ENCODE results near the gene TRHDE.

TRHDE gene

DNA sequence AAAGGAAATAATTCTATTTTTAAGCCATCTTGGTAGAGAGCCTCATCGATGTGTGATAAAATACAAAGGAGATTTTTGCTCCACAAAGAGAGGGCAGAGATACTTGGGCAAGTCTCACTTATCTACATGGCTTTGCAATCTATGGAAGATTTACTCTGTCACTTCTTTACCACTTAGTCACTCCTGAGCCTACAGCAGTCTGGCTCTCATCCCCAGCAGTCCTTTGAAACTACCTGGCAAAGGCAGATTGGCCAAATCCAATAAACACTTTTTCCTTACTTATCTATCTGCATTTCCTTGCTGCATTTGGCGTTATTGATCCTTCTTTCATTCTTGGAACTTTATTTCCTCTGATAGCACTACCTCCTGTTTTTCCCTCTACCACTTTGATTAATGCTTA is 170.0 kb downstream of the TRHDE start:
- no peak for DNase-seq (ENCODE audit: low spot score)

DNA sequence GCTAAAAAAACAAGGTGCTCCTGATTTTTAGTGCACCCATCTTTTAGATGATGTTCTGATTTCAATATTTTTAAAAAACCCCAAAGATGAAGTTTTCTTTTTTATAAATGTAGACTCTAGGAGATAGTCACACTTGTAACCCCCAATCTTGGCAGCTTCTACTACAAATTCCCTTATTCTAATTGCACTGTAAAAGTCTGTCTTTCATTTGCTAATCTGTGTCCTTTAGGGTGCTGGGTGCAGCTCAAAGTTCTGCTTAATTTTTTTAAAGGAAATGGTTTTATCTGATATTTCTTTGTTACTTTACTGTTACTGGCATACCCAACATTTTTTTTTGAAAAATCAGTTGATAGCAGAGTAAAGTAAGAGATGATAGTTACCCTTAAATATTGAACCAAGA is 172.0 kb downstream of the TRHDE start:
- DNase-seq (ENCODE audit: low spot score) = no peak

DNA sequence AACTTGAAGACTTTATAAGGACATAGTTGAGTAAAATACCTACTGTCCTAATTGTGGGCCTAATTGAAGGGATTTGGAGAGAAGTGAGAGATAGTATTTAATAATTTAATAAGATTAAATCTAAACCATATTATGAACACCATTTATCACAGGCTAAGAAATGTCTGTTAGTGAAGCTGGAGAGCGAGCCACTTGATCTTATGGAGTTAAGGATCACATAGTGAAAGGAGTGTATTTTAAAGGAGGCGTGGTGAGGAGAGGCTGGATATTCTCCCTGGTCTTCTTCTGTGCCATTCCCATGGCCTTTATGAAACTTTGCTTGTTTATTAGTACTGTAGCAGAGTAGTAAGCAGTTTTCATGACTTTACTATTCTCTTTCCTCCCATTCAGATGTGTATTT is 172.4 kb downstream of the TRHDE start:
- DNase-seq (ENCODE audit: low spot score) = no peak

DNA sequence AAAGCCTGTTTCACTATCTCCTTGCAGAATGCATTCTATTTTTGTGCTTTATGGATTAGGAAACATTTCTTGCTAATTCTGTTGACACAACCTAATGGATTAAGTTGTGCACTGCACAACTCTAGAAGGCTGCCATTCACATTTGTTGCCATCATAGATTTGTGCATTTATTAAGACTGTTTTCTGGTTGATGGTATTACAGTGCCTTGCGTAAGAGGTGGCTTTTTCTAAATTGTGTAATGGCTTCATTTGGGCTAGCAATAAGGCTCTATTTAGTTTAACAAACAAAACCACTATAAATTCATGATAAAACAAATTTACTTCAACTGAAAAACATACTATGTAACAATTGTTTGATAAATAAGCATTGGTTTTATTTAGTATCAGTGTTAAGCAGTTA is 175.9 kb downstream of the TRHDE start:
- no peak for DNase-seq (ENCODE audit: low spot score)

DNA sequence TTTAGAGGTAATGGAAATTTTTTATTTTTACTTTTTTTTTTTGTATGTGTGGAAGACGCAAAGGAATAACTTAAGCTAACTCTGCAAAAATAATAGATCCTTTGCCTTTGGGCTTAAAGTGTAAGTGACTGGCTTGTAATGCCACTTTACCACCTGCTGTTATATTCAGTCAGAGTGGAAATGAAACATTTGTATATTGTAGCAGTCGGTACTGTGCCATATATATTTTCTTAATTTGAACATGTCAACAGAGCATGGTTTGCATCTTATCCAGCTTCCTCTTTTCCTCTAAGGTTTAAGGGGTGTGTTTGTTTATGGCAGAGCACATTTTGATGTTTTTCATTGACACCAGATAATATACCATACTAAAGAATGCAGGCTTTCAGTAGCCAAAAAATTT is 176.6 kb downstream of the TRHDE start:
- DNase-seq (ENCODE audit: low spot score) = no peak

DNA sequence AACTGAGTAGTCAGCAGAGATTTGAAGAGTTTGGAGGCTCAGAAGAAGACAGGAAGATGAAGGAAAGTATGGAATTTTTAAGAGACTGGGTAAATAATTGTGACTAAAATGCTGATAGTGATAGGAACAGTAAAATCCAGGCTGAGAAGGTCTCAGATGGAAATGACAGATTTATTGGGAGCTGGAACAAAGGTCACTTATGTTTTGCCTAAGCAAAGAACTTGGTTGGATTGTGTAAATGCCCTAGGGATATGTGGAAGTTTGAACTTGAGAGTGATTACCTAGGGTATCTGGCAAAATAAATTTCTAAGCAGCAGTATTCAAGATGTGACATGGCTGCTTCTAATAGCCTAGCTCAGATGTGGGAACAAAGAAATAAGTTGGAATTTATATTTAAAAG is 180.9 kb downstream of the TRHDE start:
- no peak for DNase-seq (ENCODE audit: low spot score)

DNA sequence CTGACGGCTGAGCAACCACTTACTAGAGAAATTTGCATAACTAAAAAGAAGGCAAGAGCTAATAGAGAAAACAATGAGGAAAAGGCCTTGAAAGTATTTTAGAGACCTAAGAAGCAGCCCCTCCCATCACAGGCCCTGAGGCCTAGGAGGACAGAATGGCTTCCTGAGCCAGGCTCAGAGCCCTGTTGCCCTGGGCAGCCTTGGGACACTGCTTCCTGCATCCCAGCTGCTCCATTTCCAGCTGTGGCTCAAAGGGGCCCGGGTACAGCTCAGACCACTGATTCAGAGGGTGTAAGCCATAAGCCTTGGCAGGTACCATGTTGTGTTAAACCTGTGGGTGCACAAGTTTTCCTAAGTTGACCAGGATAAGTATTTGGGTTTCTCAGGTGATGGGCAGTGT is 181.4 kb downstream of the TRHDE start:
- no peak for DNase-seq (ENCODE audit: low spot score)

DNA sequence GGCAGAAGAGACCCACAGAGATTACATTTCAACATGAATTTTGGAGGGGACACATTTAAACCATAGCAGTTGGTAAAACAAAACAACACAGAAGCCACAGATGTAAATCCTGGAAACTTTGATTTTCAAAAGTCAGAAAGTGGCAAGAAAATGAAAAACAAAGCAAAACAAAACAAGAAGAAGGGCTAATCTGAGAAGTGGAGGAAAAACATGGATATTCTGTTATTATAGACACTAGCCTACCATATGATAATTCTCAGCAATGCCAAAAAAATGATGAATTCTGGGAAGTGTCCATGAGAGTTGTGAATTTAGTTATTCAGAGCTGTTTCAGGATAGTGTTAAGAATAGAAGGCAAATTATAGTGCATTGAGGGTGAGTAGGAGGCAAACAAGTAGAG is 192.3 kb downstream of the TRHDE start:
- DNase-seq (ENCODE audit: low spot score) = no peak

DNA sequence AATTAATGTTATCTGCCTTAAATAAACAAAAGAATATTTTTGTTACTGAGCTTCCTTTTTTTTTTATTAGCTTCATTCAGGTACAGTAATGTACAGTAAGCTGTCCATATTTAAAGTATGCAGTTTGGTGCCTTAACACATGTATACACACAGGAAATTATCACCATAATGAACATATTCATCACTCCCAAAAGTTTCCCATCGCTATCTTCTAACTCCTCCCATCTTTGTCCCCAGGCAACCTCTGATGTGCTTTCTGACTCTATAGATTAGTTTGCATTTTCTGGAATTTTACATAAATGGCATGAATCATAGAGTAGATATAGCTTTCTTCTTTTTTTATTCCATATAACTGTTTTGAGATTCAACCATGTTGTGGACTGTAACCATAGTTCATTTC is 193.0 kb downstream of the TRHDE start:
- DNase-seq (ENCODE audit: low spot score) = no peak

DNA sequence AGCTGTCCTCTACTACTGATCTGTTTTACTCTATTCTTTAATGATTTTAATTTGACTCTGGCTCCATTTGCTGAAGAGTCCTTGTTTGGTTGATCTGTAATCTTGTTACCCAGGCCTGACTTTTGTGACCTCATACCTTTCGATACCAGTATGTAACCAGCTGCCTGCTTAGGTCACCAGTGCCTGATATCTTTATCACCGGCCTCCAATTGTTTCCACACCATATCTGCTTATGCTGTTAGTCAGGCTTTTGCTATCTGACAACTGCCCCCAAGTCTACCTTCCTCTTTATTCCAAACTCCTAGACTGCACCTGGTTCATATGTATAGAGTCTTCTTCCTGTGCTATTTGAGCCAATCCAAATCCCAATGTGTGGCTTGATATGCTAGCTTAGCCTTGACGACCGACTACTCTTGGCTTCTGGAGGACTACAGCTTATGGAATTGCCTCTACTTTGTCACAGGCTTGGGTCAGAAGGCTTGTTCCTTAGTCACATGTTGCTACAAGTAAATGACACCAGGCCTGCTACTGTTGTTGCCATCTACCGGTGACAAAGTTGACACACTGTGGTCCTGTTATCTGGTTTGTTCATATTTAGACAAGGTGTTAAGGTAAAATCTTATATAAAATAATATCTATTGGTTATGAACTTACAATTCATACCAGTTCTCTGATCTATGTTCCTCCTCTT is 193.9 kb downstream of the TRHDE start:
- DNase-seq (ENCODE audit: low spot score) = no peak

DNA sequence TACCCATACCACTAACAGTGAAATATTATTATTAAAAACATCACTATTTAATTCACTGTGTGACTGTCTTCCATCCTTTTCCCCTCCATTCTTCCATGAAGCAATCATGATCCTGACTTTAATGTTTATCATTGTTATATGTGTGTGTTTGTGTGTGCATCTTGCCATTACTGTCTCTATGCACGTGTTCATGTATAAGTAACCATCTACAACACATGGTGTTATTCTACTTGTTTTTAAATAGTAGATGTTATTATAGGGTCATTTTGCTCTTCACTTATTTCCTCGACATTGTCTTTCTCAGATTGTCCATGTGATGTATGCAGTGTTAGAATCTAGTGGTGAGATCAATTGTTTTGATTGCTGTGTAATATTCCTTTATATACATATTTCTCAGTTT is 195.8 kb downstream of the TRHDE start:
- no peak for DNase-seq (ENCODE audit: low spot score)

DNA sequence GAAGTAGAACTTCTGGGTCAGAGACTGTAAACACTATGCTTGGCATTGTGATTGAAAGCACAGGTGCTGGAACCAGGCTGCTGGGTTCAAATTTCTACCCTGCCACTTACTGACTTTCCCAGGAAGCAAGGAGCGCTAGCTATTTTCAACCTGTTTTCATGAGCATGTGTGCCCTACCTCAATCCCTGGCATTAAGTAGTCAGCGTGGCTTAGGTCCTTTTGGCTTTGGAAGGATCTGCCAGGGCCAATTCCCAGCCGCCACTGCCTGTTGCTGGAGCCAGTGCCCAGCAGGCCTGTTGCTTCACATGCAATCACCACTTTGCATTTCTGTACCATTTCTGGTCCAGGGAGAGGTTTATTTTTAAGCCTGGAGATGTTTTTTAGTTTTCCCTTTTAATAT is 196.3 kb downstream of the TRHDE start:
- DNase-seq (ENCODE audit: low spot score) = no peak

DNA sequence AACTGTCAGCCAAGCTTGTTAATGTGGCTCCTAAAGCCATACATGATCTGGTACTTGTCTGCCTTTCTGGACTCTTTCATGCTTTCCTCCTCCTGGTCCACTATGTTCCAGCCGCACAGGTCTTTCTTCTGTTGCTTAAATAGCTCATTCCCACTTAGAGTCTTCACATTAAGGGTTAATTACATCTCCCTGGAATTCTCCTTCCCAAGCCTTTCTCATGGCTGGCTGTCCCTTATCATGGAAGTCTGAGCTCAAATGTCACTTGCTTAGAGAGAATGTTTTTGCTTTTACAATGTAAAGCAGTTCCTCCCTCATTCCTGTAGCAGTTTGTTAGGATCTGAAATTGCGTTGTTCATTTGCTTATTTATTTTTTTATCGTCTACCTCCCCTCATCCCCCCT is 199.6 kb downstream of the TRHDE start:
- DNase-seq (ENCODE audit: low spot score) = no peak

DNA sequence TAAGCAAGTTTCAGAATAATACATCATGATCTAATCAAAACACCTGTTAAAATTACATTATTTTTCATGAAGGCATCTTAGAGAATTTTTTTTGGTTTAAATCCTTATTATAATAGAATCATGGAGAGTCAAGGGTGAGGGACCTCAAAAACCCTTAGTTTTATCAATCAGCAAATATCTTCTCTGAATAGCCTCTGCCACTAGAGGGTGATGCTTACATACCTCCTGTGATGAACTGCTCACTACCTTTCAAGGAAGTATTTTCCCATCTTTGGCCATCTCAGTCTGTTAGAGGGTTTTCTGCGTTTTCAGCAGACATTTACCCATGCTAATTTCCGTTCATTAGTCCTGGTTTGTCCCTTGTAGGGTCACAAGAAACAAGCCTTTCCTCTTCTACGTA is 200.2 kb downstream of the TRHDE start:
- DNase-seq (ENCODE audit: low spot score) = no peak

DNA sequence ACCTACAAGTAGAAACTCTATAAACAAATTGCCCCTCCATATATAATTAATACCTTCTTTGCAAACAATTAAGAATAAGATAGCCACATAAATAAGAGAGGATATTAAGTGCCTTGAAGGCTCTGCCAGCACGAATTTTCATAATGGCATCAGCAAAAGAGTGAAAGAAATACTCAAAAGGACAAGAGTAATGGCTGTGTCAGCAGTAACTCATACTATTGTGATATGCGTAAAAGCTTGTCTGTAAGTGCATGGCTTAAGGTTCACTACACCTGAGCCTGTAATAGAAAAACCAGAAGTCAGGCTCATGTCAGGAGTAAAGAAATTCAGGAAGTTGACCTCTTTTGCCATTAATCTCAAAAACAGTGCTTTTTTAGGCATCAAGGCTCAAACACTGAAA is 204.1 kb downstream of the TRHDE start:
- no peak for DNase-seq (ENCODE audit: low spot score)

DNA sequence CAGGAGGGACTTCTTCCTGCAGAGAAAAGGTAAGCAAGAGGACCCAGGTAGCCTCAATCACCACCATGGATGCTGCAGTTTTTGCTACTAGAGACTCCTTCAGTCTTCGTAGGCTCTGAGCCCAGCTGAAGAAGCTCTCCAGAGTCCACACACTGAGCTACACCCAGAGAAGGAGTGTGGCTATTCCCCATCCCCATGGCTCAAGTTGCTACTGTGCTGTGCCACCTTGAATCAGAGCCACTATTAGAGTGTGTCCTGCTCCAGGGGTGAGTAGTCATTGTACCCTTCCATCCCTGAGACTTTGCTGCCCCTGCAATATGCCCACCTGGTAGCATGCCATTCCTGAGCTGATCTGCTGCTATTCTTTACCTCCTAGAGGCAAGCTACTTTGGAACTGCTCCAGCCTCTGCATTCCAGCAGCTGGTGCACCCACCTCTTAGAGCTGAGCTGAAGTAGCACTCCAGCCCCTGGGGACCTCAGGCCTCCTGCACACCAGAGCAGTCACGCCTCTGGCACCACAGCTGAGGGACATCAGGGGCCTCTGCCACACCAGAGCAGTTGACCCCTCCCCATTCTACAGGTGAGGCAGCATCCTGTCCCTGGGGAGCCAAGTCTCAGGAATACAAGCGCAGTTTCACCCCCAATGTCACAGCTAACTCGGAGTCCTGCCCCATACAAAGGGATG is 213.0 kb downstream of the TRHDE start:
- no peak for DNase-seq (ENCODE audit: low spot score)

DNA sequence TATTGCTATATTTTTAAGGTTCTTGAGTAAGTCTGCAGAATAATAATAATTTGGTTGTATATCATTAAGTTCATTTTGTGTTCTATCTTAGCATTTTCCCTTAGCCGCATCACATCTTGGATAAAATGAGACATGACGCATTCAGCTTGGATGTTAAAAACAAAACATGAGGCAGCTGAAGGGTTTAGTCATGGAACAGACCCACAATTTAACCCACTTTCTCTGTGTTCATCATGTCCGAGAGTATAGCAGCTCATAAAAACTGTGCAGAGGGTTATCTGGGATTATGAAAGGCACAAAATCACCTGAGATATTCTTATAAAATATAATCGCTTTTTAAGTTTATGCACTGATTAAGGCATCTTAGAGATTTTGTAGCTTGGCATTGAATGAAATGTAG is 219.3 kb downstream of the TRHDE start:
- peak; percentile 37 for DNase-seq (ENCODE audit: low spot score)

DNA sequence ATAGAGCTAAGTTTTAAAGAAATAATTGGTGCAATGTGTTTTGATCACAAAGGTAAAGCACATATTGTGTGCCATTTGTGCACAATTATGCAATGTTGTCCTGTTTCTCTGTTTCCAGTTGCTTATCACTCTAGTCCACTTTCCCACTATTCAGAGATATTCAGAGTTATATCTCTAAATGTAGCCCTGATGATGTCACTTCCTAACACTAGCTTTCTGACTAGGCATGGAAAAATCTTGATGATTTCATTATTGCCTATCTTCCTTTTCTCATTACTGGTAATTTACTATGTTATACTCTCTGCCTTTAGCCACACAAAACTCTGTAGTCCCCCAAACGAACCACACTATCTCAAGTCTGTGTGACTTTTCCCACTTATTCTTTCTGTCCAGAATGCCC is 221.2 kb downstream of the TRHDE start:
- DNase-seq (ENCODE audit: low spot score) = no peak

DNA sequence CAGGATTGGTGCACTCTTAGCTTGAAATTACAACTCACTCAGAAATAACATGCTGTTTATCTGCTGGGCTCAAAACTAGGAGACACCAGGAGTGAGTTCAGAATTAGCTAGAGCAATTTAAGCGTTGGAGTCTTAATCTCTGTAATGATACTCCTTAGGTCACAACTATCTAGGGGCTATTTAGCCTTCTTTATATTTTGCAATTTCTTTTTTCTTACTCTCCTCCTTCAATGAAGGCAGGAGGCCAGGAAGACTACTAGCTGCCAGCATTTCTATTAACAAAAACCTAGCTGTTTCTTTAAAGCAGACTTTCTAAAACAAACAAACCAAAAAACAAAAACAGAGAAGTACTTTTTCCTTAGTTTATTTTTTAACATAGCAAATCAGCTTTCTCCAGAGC is 226.2 kb downstream of the TRHDE start:
- no peak for DNase-seq (ENCODE audit: low spot score)

DNA sequence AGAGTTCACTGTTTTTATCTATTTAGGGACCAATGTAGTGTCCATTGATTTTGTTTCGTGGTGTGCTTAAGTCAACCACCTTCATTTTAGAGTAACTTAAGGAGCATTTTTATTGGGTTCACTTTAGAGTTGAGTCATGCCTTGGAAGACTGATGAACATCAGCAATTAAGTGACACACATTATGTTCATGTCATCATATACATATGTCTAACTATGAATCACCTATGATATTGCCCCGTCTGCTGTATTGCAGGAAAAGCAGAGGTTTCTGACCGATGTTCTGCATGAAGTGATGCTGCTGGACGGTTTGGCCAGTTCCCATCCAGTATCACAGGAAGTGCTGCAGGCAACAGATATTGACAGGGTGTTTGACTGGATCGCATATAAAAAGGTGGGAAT is 227.1 kb downstream of the TRHDE start:
- DNase-seq (ENCODE audit: low spot score) = no peak

DNA sequence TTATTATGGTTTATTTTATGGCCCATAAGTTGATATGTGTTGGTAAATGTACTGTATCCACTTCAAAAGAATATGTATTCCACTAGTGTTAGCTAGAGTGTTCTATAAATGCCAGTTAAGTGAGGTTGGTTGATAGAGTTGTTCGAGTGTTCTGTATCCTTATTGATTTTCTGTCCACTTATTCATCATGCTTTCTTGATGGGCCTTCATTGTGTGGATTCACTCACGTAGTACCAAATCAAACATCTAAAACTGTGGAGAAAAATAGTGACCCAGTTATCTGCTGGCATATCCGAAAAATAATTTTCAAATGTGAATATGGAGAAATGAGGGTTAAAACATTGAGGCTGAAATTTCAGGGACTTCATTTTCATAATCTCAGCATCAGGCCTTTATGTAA is 230.4 kb downstream of the TRHDE start:
- no peak for DNase-seq (ENCODE audit: low spot score)

DNA sequence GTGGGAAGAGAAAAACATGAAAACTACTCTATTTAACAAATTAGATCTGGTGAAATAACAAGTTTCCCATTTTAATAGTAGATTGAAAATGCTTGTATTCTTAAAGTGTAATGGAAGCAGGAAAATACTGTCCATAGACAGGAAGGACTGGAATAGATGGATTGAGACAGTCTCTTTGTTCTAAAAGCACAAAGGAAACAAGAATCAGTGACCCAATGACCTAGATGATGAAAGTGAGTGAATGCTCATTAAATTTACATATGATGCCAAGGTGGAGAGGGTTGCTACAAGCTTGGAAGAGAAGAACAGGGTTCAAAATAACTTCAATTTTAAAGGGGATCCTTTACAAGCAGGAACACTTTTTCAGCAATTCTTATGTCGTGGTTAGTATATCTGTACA is 233.1 kb downstream of the TRHDE start:
- DNase-seq (ENCODE audit: low spot score) = no peak

DNA sequence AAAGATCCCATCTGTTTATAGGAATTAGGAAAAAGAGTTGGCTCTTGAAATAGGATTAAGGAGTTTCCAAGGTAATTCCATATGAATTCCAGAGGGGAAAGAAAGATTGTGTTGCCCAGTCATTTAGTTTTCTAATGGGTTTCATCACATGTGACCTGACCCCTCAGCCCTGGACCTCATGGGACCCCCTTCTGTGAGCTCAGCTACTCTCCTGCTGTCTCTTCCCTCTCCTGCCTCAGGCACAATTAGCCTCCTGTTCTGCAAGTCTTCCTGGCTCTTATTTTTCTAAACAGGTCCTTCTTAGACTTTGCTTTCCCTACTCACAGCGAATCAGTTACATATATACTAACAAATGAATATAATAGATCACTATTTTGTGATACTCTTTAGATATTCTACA is 237.7 kb downstream of the TRHDE start:
- DNase-seq (ENCODE audit: low spot score) = no peak

DNA sequence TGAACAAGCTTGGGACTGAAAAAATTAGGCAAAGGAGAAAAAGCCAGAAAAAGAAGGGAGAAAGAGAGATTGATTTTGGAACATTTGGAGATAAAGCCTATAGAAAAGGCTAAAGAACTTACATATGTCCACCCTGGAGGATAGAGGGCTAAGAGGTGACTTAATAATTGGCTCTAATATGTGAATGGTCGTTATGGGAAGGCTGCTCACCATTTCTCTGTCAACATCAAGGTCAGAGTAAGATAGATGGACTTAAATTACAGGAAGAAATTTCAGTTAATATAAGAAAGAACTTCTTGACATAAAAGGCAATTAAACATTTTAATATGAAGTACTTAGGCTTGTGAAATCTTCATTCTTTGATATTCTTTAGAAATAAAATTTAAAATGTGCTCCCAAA is 238.6 kb downstream of the TRHDE start:
- no peak for DNase-seq (ENCODE audit: low spot score)
